HG03442 (cell line): ENCODE measurements around the gene TOLLIP.

ENCODE experiments used
- ATAC-seq: cut with Tn5 transposase; IDR thresholded peaks from one replicate; pipeline ENCODE4 v1.9.1; 2021; ENCODE audit warnings: mild to moderate bottlenecking, moderate library complexity; ENCODE audit not compliant: unreplicated experiment

Gene TOLLIP

DNA sequence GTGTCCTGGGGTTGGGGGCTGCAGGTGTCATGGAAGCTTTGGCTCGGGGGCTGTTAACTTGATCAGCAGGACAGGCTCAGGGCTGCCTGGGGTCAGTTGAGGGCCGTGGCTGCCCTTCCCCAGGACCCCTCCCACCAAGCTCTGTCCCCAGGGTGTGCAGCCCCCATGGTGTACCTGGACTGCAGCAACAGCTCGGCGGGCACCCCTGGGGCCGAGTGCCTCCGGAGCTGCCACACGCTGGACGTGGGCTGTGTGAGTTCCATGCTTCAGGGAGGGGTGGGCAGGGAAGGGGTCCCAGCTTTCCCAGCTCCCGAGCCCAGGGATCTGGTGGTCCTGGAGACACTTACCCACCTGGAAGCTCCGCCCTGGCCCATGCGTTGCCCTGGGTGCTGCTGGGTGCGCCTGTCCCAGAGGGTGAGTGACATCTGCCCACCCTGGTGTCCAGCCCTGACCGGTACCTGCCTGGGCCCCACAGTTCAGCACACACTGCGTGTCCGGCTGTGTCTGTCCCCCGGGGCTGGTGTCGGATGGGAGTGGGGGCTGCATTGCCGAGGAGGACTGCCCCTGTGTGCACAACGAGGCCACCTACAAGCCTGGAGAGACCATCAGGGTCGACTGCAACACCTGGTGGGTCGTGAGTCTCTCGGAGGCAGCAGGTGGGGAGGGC, 75.2 kb downstream of the TOLLIP start:
- ATAC-seq = no peak

DNA sequence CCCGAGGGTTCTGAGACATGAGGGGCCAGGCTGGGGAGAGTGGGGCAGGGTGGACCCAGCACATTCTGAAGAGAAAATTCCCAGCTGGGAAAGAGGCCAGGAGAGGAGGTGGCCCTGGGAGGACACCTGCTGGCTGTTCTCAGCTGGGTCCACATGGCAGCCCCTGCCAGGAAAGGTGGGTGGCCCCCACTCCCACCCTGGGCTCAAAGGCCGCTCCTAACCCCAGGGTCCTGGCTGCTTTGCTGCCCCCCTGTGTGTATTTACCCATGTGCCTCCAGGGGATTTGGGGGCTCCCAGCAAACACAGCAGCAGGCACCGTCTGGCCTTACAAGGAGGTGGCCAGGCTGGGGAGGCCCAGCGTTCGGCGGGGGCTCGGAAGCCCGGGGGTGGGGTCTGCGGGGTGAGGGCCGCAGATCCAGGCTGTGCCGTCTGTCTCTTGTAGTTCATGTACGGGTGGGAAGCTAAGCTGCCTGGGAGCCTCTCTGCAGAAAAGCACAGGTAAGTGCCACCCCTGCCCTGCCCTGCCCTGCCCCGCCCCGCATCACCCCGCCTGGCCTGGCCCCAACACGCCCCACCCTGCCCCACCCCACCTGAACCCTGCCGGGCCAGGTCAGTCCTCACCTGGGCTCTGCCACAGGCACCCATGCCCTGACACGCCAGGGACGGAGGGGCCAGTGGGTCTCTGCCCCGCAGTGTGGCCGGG, 75.9 kb downstream of the TOLLIP start:
- no peak for ATAC-seq

DNA sequence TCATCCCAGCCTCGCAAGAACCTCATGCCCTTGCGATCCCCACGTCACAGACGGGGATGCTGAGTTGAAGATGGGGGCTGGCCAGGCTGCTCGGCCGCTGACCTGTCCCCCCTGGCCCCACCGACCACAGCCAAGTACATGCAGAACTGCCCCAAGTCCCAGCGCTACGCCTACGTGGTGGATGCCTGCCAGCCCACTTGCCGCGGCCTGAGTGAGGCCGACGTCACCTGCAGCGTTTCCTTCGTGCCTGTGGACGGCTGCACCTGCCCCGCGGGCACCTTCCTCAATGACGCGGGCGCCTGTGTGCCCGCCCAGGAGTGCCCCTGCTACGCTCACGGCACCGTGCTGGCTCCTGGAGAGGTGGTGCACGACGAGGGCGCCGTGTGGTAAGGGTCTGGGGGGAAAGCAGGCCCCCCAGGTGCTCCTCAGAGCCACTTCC, 76.5 kb downstream of the TOLLIP start:
- no peak for ATAC-seq

DNA sequence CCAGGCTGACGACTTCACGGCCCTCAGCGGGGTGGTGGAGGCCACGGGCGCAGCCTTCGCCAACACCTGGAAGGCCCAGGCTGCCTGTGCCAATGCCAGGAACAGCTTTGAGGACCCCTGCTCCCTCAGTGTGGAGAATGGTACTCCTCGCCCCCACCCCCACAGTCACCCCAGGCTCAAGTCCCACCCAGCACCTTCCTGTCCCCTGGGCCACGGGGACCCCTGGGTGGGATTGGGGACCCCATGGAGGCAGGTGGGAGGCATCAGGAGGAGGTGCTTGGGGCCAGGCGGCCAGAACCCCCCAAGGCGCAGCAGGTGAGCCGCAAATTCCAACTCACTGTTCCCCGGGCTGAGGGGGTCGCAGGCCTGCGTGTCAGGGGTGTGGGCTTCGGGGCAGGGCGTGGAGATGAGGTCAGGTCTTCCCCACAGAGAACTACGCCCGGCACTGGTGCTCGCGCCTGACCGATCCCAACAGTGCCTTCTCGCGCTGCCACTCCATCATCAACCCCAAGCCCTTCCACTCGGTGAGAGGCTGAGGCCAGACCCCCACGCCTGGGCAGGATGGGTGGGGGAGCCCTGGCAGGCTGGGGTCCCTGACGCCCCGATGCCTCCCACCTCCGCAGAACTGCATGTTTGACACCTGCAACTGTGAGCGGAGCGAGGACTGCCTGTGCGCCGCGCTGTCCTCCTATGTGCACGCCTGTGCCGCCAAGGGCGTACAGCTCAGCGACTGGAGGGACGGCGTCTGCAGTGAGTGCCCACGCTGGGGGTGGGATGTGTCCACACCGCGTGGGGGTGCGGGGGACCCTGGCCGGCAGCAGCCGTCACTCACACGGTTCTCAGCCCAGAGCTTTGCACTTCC, 77.2 kb downstream of the TOLLIP start:
- no peak for ATAC-seq

DNA sequence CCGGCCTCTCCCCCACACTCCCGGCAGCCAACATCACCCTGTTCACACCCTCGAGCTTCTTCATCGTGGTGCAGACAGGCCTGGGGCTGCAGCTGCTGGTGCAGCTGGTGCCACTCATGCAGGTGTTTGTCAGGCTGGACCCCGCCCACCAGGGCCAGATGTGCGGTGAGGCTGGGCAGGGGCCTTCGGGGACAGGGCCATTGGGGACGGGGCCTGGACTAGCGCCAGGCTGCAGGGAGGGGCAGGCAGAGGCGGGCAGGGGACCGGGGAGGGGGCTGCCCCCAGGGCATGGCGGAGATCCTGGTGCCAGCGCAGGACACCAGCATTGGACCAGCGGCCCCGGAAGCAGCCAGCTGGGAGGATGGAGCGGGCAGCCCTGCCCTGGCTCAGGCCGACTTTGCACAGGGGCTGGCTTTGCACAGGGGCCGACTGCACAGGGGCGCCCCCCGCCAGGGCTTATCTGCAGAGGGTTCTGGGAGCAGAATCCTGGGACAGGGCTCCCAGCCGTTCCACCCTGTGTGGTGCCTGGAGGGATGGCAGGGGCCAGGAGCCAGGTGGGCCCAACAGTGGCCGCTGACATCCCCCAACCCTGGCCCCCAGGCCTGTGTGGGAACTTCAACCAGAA, 77.9 kb downstream of the TOLLIP start:
- no peak for ATAC-seq

DNA sequence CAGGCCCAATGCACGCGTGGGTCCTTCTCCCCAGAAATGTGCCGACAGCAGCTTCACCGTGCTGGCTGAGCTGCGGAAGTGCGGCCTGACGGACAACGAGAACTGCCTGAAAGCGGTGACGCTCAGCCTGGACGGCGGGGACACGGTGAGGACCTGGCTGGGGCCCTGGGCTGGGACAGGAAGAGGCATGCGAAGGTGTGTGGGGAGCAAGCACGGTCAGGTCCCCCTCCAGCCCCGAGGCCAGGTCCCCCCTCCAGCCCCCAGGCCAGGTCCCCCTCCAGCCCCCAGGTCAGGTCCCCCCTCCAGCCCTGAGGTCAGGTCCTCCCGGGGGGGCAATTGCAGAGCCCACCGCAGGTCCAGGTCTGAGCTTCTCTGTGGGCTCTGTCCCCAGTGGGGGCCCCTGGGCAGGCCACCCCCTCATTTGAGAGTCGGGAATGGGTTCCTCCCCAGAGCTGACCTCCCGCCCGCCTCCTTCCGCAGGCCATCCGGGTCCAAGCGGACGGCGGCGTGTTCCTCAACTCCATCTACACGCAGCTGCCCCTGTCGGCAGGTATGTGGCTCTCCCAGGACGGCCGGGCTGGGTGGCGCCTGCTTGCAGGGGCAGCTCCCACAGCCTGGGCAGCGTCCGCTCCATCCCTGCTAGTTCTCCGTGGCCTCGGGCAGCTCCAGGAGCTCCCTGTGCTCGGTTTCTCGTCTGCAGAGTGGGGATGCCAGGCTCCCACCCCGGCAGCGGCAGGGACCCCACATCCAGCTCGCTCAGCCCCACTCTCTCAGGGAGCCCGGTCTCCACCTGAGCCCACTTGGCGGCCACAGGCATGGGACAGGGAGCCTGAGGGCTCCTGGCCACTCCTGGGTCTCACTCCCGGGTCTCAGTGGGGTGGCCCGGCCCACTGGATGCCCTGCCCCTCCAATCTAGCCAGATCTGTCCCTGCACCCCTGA, 78.7 kb downstream of the TOLLIP start:
- ATAC-seq = no peak

DNA sequence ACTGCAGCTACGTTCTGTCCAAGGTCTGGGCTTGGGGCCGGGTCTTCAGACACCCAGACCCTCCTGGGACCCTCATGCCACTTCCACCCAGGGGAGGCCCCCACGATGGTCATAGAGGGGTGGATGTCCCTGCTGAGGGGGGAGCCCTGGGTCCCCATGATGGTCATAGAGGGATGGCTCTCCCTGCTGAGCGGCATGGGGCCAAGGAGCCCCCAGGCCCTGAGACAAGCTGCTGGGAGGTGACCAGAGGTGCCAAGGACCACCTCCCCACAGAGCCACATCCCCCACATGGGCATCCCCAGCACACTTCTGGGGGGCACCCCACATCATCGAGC, 79.3 kb downstream of the TOLLIP start:
- no peak for ATAC-seq

DNA sequence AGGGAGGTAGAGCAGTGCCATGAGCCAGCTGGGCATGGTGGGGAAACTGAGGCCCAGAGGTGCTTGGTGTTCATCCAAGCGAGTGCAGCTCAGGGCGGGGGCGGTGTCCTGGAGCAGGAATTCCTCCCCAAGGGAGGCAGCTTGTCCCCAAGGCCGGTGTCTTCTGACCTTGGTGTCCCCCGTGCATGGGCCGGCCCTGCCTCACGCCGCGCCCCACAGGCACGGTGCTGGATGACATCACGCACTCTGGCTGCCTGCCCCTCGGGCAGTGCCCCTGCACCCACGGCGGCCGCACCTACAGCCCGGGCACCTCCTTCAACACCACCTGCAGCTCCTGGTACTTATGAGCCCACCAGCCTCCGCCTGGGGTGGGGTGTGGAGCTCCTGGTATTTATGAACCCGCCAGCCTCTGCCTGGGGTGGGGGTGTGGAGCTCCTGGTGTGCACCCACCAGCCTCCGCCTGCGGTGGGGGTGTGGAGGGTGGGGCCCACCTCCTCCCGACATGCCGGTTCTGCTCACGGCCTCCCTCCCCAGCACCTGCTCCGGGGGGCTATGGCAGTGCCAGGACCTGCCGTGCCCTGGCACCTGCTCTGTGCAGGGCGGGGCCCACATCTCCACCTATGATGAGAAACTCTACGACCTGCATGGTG, 79.8 kb downstream of the TOLLIP start:
- no peak for ATAC-seq

DNA sequence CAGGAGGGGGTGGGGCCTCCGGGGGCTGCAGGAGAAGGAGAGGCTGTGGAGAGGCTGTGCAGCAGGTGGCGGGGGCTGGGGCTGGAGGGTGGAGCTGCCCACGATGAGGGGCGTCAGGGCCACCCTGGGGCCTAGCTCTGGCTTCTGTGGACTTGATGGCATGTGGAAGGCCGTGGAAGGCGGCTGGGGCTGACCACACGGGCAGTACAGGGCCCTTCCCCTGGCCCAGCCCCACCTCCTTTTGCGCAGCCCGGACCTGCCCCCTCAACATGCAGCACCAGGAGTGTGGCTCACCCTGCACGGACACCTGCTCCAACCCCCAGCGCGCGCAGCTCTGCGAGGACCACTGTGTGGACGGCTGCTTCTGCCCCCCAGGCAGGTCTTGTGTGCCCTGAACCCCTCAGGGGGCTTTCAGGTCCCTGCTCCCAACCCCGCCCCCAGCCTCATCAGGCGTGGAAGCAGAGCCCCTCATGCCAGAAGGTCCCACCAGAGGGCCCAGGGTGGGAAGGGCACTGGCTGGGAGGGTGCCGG, 80.4 kb downstream of the TOLLIP start:
- ATAC-seq = no peak

DNA sequence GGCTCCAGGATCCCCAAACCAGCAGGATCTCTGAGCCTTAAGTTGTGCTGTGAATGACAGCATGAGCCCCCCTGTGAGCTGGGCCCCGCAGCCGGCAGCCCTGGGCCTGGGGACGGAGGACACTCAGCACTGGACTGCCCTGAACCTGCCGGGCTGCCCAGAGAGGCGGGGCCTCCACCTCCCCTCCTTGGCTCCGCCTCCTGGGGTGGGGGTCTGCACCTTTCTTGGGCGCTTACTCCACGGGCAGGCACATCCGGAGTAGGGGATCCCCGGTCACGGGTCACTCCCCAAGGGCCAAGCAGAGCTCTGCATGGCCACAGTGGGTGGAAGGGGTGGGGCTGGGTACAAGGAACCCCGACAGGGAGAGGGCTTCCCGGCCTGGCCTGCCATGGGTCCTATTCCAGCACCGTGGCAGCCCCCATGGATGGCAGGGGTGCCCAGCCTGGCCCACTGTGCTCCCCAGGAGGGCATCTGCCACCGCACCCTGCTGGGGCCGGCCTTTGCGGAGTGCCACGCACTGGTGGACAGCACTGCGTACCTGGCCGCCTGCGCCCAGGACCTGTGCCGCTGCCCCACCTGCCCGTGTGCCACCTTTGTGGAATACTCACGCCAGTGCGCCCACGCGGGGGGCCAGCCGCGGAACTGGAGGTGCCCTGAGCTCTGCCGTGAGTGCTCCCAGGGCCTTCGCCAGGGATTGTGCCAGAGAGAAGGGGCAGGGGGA, 81.2 kb downstream of the TOLLIP start:
- no peak for ATAC-seq

DNA sequence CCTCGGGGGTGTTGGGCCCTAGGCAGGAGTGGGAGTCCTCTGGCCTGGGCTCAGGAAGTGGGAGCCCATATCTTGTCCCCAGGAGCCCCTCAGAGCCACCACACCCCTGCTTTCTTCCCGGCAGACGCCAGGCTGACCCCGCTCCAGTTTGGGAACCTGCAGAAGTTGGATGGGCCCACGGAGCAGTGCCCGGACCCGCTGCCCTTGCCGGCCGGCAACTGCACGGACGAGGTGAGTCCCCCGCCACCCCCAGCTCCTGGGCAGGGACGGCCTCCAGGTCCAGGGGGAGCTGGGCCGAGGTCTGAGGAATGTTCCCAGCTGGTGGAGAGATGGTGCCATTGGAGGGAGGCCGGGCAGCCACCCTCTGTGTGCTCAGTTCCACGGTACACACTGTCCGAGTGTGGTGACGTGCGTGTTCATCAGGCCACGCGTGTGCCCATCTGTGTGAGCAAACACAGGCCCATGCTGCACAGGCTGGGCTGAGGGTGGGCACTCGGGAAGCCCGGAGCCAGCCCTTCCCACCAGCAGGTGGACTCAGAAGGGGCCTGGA, 81.8 kb downstream of the TOLLIP start:
- ATAC-seq = no peak

DNA sequence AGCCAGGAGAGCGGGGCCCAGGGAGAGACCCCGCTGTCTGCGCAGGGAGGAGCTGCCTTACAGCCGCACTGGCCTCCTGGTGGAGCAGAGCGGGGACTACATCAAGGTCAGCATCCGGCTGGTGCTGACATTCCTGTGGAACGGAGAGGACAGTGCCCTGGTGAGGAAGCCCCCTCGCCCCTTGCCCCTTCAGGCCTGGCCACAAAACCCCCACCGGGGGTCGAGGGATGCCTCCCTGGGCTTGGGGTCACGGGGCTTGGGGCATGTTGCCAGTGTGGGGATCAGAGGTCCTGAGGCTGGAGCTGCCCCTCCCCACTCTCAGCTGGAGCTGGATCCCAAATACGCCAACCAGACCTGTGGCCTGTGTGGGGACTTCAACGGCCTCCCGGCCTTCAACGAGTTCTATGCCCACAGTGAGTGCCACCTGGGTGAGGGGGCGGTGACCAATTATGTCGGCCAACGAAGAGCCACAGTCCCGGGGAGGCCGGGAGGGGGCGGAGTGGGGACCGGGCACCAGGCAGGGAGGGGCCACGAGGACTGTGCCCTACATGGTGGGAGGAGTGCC, 82.4 kb downstream of the TOLLIP start:
- ATAC-seq = no peak

DNA sequence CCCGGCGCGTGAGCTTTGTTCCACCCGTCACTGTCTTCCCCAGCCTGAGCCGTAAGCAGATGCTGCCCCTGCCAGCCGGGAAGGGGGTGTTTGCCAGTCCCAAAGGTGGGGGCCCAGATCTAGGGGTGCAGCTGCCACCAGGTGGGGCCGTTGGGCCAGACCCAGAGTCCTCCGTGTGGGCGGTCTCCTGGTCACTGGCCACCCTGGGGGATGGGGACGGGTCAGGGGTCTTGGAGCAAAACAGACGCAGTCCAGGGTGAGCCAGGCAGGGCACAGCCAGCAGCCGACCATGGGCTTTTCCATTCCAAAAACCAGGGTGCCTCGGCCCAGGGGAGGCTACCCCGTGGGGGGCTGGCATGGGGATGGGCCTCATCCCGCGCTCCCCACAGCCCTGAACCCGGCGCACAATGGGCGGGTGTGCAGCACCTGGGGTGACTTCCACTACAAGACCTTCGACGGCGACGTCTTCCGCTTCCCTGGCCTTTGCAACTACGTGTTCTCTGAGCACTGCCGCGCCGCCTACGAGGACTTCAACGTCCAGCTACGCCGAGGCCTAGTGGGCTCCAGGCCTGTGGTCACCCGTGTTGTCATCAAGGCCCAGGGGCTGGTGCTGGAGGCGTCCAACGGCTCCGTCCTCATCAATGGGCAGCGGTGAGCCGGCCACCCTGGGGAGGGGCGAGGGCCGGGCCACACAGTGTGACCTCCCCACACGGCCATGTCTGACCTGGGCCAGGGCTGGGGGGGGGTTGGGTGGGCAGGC, 83.0 kb downstream of the TOLLIP start:
- ATAC-seq = no peak

DNA sequence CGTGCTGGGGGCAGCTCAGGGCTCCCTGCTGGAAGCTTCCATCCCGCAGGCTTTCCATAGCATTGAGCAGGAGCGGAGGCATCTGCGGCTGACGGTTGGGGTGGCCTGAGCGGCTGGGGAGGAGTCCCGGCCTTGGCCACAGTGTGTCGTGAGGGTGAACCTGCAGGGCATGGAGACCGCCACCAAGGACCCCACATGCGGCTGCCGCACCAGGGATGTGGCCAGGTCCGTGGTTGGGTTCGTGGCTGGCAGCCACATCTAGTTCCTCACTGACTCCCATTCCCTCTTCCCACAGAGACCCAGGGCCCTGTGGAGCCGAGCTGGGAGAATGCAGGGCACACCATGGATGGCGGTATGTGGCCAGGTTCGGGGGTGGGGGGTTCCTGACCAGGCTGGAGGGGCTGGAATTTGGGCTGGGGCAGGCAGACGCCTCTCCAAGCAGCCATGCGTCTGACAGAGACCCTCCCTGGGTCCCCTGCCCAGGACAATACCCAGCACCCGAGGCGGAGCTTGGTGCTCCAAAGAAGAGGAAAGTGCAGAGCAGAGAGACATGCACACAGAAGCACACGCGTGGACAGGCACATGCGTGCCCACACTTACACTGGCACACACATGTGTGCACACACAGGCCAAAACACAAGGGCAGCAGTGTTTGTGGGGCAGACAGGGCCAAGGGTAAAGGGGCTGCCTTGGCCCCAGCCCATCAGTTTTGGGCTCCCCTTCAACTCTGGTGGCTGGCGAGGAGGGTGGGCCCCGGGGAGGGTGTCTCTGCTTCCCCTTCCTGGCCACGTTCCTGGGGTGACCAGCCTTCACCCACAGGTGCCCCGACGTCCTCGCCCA, 83.8 kb downstream of the TOLLIP start:
- no peak for ATAC-seq

DNA sequence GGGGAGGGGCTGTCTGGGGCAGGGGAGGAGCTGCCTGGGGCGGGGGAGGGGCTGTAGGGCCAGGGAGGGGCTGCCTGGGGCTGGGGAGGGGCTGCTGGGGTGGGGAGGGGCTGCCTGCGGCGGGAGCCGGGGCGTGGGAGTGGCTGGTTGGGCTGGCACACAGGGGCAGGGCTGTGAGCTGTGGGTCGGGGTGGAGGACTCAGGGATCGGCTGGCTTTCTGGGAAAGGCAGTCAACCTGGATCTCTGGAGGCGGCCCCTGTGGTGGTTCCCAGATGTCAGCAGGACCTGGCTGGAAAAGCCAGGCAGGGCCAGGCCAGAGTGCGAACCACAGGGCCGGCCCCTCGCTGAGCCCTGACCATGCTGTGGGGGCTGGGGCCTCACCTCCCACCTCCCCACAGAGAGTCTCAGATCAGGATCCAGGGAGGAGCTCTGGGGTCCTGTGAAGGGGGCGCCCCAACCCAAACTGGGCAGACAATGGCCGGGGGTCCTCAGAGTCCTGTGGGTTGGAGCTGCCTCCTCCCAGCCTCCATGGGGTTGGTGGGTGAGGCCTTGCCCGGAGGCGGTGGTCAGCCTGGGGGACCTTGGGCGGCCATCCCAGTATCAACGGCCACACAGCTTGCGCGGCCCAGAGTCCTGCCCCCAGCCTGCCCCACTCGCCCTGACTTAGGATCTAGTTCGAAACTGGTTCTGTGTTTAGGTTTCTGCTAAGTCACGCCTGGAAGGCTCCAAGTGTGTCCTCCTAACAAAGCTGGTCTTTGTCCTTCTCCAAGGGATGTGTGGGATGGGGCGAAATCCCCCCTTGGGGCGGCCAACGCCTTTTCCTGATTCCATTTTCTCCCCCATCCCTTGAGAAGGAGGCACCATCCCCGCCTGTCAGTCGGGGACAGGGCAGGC, 84.7 kb downstream of the TOLLIP start:
- ATAC-seq = no peak
